Gastroesophageal sphincter (tissue), 4 donors: ENCODE results near the gene MAN2A2. TPM values are rescaled to one million over a fixed set of nuclear protein-coding genes. Genes with fewer than 3 reads are reported as not detected.

Experiments used
- ATAC-seq: fragments of 150-250 bp; one replicate; pipeline ENCODE4 v1.9.1; 2016; ENCODE audit warnings: mild to moderate bottlenecking, moderate library complexity
- H3K27ac ChIP-seq, 4 donors: fragments of 200-600 bp; sonication (generic) in 3 of 4; 1 replicate in 3 of 4; 2 replicates in 1 of 4; pipeline ENCODE4 v1.5.1; 2016 to 2019
- H3K27me3 ChIP-seq: fragments of 200-600 bp; sonication (generic); one replicate; pipeline ENCODE4 v1.5.1; 2019
- H3K36me3 ChIP-seq, 2 donors: fragments of 200-600 bp; sonication (generic); one replicate each; pipeline ENCODE4 v1.5.1; 2019; ENCODE audit warnings: control low read depth in 1 of 2
- H3K4me1 ChIP-seq, 3 donors: fragments of 200-600 bp; sonication (generic); 1 replicate in 2 of 3; 2 replicates in 1 of 3; pipeline ENCODE4 v1.5.1; 2016 to 2019; ENCODE audit warnings: control low read depth in 2 of 3
- H3K4me3 ChIP-seq, 2 donors: fragments of 200-600 bp; sonication (generic); one replicate each; pipeline ENCODE4 v1.5.1; 2019; ENCODE audit warnings: mild to moderate bottlenecking in 1 of 2, moderate library complexity in 1 of 2
- H3K9me3 ChIP-seq, 3 donors: fragments of 200-600 bp; sonication (generic); one replicate each; pipeline ENCODE4 v1.5.1; 2017 to 2019; ENCODE audit warnings: control low read depth in 2 of 3
- EP300 ChIP-seq: sonication (generic); formaldehyde crosslinking; IDR thresholded peaks from one replicate; pipeline ENCODE4 v1.6.1; 2017; ENCODE audit warnings: antibody characterized with exemption, mild to moderate bottlenecking
- POLR2A ChIP-seq, 2 donors: fragments of 450-650 bp; IDR thresholded peaks; one replicate each; pipeline ENCODE4 v1.6.1; 2017; ENCODE audit warnings: antibody characterized with exemption in 2 of 2, mild to moderate bottlenecking in 2 of 2, moderate library complexity in 1 of 2
- POLR2AphosphoS5 ChIP-seq: sonication (generic); formaldehyde crosslinking; IDR thresholded peaks from one replicate; pipeline ENCODE4 v1.6.1; 2017; ENCODE audit warnings: antibody characterized with exemption
- WGBS, 2 donors: methylation state at CpG; one replicate each; pipeline ENCODE4 v1.1.5; 2018; ENCODE audit warnings: low coverage in 1 of 2; 5-methylcytosine and 5-hydroxymethylcytosine counted together
- total RNA-seq, 4 donors: library from RNA; depleted of rRNA; stranded (reverse); fragments of >200 nt; gene quantifications; one replicate each; pipeline ENCODE4 v1.1.0, GENCODE V29; 2016
- TF ChIP-seq, protein P1 (sequence below), 4 experiments: fragments of 200-600 bp in 2 of 4; fragments of 450-650 bp in 2 of 4; sonication (generic) in 1 of 4; IDR thresholded peaks; one replicate each; pipeline ENCODE4 v1.5.1; 2017 to 2019; ENCODE audit warnings: antibody characterized with exemption in 4 of 4, mild to moderate bottlenecking in 2 of 4, moderate library complexity in 2 of 4

MAN2A2 gene
- total RNA-seq, 4 donors from 2014 or later = 19.4 to 58.2 (median 44.9) TPM

DNA sequence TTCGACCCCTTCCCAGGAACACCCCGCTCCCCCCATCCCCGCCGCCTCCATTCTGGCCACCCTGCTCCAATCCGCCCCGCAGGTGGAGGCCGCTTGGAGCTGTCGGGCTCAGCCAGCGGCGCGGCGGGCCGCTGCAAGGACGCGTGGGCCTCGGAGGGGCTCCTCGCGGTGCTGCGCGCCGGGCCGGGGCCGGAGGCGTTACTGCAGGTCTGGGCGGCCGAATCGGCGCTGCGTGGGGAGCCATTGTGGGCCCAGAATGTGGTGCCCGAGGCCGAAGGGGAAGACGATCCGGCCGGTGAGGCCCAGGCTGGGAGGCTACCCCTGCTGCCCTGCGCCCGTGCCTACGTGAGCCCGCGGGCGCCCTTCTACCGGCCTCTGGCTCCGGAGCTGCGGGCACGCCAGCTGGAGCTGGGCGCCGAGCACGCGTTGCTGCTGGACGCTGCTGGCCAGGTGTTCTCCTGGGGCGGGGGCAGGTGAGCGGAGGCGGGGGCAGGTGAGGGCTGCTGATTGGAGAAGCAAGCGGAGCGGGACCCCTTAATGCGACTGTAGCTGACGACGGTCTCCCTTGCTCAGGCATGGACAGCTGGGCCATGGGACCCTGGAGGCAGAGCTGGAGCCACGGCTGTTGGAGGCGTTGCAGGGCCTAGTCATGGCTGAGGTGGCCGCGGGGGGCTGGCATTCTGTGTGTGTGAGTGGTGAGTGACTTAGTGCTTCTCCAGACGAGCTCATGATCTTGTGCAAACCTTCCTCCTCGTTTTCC, 54.1 kb downstream of the MAN2A2 start:
- Histone ChIP-seq H3K4me1 (peaks cover 2 to 66% (median 16%) of the 10 kb centered on the region in 3 donors), H3K27me3 (no peaks in the 10 kb centered on the region), H3K36me3 (peaks cover 0 to 44% of the 10 kb centered on the region in 2 donors), H3K27ac (peak overlapping the region; percentile 70 to 85 (median 82)), H3K9me3 (no peaks in the 10 kb centered on the region), H3K4me3 (peak overlapping the region; percentile 77 to 91)
- ATAC-seq = peak; percentile 6
- WGBS, 2 donors = 20 to 40% methylated on average over 1 of the region's 63 CpGs
- TF ChIP-seq POLR2AphosphoS5 = no peak
- no peak for TF ChIP-seq POLR2A (IDR thresholded peaks at IDR 0.05)
- TF ChIP-seq EP300 = no peak
- TF ChIP-seq, protein P1, sequence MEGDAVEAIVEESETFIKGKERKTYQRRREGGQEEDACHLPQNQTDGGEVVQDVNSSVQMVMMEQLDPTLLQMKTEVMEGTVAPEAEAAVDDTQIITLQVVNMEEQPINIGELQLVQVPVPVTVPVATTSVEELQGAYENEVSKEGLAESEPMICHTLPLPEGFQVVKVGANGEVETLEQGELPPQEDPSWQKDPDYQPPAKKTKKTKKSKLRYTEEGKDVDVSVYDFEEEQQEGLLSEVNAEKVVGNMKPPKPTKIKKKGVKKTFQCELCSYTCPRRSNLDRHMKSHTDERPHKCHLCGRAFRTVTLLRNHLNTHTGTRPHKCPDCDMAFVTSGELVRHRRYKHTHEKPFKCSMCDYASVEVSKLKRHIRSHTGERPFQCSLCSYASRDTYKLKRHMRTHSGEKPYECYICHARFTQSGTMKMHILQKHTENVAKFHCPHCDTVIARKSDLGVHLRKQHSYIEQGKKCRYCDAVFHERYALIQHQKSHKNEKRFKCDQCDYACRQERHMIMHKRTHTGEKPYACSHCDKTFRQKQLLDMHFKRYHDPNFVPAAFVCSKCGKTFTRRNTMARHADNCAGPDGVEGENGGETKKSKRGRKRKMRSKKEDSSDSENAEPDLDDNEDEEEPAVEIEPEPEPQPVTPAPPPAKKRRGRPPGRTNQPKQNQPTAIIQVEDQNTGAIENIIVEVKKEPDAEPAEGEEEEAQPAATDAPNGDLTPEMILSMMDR (IDR thresholded peaks at IDR 0.05) = no peak

DNA sequence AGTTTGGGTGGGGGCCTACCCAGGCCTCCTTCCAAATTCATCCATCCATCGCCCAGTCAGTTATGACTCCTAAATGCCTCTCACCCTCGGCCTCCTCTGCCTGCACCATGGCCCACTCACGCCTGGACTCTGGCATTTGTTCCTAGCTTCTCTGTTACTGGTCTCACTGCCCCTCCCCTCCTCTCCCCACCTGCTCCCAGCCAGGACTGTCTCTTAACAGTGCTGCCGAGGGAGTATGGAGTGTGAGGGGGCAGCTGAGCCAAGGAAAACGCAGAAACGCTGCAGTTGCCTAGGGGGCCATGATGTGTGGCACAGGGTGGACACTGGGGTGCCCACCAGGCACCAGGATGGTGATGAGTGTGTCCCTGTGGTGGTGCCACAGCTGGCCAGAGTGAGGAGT, 54.7 kb downstream of the MAN2A2 start:
- Histone ChIP-seq H3K36me3 (peaks cover 0 to 41% of the 10 kb centered on the region in 2 donors), H3K27me3 (no peaks in the 10 kb centered on the region), H3K4me3 (peak overlapping the region; percentile 77 to 91), H3K9me3 (no peaks in the 10 kb centered on the region), H3K27ac (peak overlapping the region in 3 of 4 donors; percentile 39 to 85 (median 84)), H3K4me1 (peaks cover 2 to 66% (median 16%) of the 10 kb centered on the region in 3 donors)
- ATAC-seq = no peak
- TF ChIP-seq POLR2AphosphoS5 (no peak), EP300 (no peak), POLR2A (IDR thresholded peaks at IDR 0.05) (no peak)
- TF ChIP-seq, protein P1 (IDR thresholded peaks at IDR 0.05) = no peak
- 44 to 80% methylated on average over 1 to 3 of the region's 6 CpGs for WGBS, 2 donors

DNA sequence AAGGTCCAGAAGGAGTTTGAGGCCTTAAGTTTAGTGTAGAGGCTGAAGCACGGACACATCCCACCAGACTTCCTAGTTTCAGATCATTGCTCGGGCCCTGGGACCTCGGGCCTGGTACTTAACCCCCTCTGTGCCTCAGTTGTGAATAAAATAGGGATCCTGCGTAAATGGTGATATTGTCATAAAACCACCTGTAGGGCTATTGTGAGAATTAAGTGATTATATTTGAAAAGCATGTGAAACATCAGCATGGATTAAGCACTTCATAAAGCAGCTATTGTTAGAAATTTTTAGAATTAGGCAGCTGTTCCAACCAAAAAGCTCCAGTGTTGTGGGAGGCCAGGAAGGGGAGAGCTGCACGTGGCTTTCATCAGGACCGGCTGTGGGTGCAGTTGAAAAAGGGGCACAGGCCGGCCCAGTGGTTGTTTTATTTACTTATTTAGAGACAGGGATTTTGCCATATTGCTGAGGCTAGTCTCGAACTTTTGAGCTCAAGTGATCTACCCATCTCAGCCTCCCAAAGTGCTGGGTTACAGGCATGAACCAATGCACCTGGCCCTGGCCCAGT, 56.0 kb downstream of the MAN2A2 start:
- ATAC-seq = no peak
- TF ChIP-seq POLR2AphosphoS5 (no peak), EP300 (no peak)
- TF ChIP-seq, protein P1 (IDR thresholded peaks at IDR 0.05) = no peak
- Histone ChIP-seq H3K27ac (peak overlapping the region in 3 of 4 donors; percentile 67 to 85 (median 84)), H3K27me3 (no peaks in the 10 kb centered on the region), H3K4me3 (no peak overlapping the region), H3K4me1 (peaks cover 2 to 66% (median 16%) of the 10 kb centered on the region in 3 donors), H3K36me3 (peaks cover 0 to 41% of the 10 kb centered on the region in 2 donors), H3K9me3 (no peaks in the 10 kb centered on the region)
- 76 to 100% methylated on average over 1 to 5 of the region's 8 CpGs for WGBS, 2 donors

DNA sequence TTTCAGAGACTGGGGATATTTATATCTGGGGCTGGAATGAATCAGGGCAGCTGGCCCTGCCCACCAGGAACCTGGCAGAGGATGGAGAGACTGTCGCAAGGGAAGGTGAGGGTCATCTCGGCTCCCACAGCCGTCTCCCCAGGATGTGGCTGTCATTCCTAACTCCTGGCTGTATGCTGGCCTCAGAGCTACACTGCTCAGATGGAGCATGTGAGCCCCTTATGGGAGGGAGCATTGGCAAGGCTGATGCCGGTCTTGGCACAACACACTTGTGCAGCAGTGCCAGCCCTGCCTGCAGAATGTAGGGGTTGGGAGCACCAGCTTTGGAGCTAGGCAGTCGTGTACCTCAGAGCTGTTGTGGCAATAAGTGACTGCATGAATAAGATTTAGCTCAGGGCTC, 56.8 kb downstream of the MAN2A2 start:
- whole genome bisulfite sequencing, 2 donors = 53% methylated on average over 2 of the region's 5 CpGs; no CpG with 5 or more reads in 1 of the 2 donors
- Histone ChIP-seq H3K9me3 (no peaks in the 10 kb centered on the region), H3K27me3 (no peaks in the 10 kb centered on the region), H3K4me1 (peaks cover 2 to 61% (median 16%) of the 10 kb centered on the region in 3 donors), H3K27ac (peak overlapping the region in 3 of 4 donors; percentile 67 to 85 (median 84)), H3K36me3 (peaks cover 0 to 45% of the 10 kb centered on the region in 2 donors), H3K4me3 (no peak overlapping the region)
- peak; percentile 49 for ATAC-seq
- TF ChIP-seq EP300 (no peak), POLR2AphosphoS5 (peak; percentile 46)

DNA sequence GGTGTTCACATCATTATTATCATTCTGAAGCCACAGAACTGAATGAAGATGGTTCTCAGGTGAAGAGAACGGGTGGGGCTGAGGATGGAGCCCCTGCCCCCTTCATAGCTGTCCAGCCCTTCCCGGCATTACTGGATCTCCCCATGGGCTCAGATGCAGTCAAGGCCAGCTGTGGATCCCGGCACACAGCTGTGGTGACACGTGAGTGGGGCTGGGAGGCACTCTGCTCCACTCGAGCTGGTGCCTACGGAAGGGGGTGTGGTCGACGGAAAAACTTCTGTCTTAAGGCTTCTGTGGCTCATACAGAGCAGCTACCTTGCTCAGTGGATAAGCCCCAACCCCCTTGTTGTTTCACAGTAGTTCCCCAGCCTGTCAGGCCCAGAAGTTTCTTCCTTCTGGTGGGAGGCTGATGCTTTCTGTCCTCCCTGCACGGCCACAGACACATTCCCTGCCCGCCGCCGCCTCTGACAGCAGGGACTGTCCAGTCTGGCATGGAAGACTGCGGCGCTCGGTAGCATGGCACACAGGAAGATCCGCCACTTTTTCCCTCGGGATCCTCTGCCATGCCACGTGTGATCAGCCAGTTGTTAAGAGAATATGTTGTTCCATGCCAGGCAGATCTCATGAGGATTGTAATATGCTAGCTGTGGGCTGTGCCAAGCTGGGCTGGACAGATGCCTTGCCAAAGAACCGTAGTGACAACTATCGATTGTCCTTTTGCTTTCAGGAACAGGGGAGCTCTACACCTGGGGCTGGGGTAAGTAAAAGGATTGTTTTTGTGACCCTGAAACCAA, 57.4 kb downstream of the MAN2A2 start:
- H3K4me1 ChIP-seq = peaks cover under 1 to 57% (median 13%) of the 10 kb centered on the region in 3 donors
- peaks cover 0 to 48% of the 10 kb centered on the region in 2 donors for H3K36me3 ChIP-seq
- ATAC-seq = no peak
- H3K27ac ChIP-seq = peak overlapping the region in 3 of 4 donors; percentile 67 to 85 (median 84)
- H3K27me3 ChIP-seq = no peaks in the 10 kb centered on the region
- WGBS, 2 donors = 66% methylated on average over 14 of the region's 20 CpGs; no CpG with 5 or more reads in 1 of the 2 donors
- H3K4me3 ChIP-seq = no peak overlapping the region
- TF ChIP-seq, protein P1 (IDR thresholded peaks at IDR 0.05) = no peak
- TF ChIP-seq EP300 = no peak
- no peak for TF ChIP-seq POLR2A (IDR thresholded peaks at IDR 0.05)
- no peak for TF ChIP-seq POLR2AphosphoS5
- H3K9me3 ChIP-seq = no peaks in the 10 kb centered on the region
